Breast epithelium (tissue), 3 donors: ENCODE results near the gene ACACA.

ENCODE experiments used
- POLR2A ChIP-seq: fragments of 450-650 bp; IDR thresholded peaks from one replicate; pipeline ENCODE4 v1.6.1; 2016; ENCODE audit warnings: antibody characterized with exemption, mild to moderate bottlenecking, moderate library complexity
- POLR2AphosphoS5 ChIP-seq, 3 donors: sonication (generic); formaldehyde crosslinking; IDR thresholded peaks; one replicate each; pipeline ENCODE4 v1.6.1; 2017; ENCODE audit warnings: antibody characterized with exemption in 3 of 3
- TF ChIP-seq, protein P1 (sequence below), 3 donors: fragments of 450-650 bp; IDR thresholded peaks; one replicate each; pipeline ENCODE4 v1.5.1; 2016 to 2017; ENCODE audit warnings: antibody characterized with exemption in 3 of 3, mild to moderate bottlenecking in 3 of 3, moderate library complexity in 3 of 3

- TF ChIP-seq, protein P1, sequence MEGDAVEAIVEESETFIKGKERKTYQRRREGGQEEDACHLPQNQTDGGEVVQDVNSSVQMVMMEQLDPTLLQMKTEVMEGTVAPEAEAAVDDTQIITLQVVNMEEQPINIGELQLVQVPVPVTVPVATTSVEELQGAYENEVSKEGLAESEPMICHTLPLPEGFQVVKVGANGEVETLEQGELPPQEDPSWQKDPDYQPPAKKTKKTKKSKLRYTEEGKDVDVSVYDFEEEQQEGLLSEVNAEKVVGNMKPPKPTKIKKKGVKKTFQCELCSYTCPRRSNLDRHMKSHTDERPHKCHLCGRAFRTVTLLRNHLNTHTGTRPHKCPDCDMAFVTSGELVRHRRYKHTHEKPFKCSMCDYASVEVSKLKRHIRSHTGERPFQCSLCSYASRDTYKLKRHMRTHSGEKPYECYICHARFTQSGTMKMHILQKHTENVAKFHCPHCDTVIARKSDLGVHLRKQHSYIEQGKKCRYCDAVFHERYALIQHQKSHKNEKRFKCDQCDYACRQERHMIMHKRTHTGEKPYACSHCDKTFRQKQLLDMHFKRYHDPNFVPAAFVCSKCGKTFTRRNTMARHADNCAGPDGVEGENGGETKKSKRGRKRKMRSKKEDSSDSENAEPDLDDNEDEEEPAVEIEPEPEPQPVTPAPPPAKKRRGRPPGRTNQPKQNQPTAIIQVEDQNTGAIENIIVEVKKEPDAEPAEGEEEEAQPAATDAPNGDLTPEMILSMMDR (IDR thresholded peaks at IDR 0.05) = no peak
- TF ChIP-seq POLR2A (no peak), POLR2AphosphoS5 (IDR thresholded peaks at IDR 0.05) (no peak)
Observed at GRCh38 chr17:37301288-37301687, 105.3 kb downstream of the ACACA start.
